Bronchial epithelial cell (primary cell): Measurements from ENCODE around the gene ZNF75A. TPM values are rescaled to one million over a fixed set of nuclear protein-coding genes. Genes with fewer than 3 reads are reported as not detected.

ENCODE experiments used
- DNase-seq: peaks from one replicate; pipeline ENCODE4 v3.0.0-alpha.2; 2010; ENCODE audit warnings: low read depth
- FAIRE-seq: peaks from 2 replicates; lab custom pipeline; 2011; peaks lifted over from hg19 to GRCh38; lab: Jason Lieb, UNC
- H3K27me3 ChIP-seq: 2 replicates; pipeline ENCODE4 v1.5.1; 2011; ENCODE audit warnings: low read length; ENCODE audit not compliant: control insufficient read depth, insufficient read depth
- H3K36me3 ChIP-seq: 2 replicates; pipeline ENCODE4 v1.5.1; 2011; ENCODE audit warnings: low read length; ENCODE audit not compliant: control insufficient read depth, insufficient read depth
- H3K4me3 ChIP-seq: 2 replicates; pipeline ENCODE4 v1.5.1; 2011; ENCODE audit warnings: mild to moderate bottlenecking, low read depth, low read length, control low read depth
- CTCF ChIP-seq: IDR thresholded peaks from 2 replicates; pipeline ENCODE4 v1.5.1; 2011; ENCODE audit warnings: mild to moderate bottlenecking, moderate library complexity, low read length, control low read depth, inconsistent platforms; ENCODE audit not compliant: insufficient read depth, severe bottlenecking
- total RNA-seq: library from RNA; depleted of rRNA; stranded (reverse); fragments of >200 nt; gene quantifications from 2 replicates; pipeline ENCODE4 v1.2.1, GENCODE V29; 2014

Gene ZNF75A
- total RNA-seq, 1 donor from 2014 or later, result 22.9 TPM

DNA sequence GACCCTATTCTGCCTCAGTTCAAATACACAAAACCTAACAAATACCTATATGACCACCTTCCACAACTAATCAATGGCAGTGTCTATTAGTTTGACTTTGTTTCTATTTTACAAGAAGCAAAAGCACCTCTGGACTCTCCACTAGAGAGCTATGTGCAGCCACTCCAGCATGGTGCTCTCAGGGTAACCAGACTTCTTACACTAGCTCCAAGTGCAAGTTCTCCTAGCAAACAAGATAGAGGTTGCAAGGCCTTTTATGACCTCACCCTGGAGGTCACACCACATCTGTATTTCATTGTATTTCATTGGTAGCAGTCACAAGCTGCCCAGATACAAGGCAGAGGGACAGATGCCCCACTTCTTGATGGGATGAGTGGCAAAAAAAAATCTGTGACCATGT, 30.4 kb upstream of the ZNF75A start:
- Histone ChIP-seq H3K36me3 (no peaks in the 10 kb centered on the region), H3K4me3 (no peak overlapping the region)
- peak; percentile 52 for FAIRE-seq

DNA sequence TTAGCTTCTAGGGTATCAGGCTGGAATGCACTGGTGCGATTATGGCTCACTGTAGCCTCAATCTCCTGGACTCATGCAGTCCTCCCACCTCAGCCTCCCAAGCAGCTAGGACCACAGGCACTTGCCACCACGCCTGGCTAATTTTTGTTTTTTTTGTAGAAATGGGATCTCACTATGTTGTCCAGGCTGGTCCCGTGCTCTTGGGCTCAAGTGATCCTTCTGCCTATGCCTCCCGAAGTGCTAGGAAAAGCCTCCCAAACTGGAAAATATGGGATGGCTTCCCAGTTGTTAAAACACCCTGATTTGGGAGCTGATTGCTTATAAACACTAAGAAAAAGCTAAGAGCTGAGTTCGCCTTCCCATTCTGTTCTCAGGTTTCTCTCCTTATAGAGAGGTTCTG, 28.6 kb upstream of the ZNF75A start:
- Histone ChIP-seq H3K27me3 (no peaks in the 10 kb centered on the region), H3K4me3 (no peak overlapping the region), H3K36me3 (no peaks in the 10 kb centered on the region)
- no peak for TF ChIP-seq CTCF
- DNase-seq, result no peak
- no peak for FAIRE-seq

More for the DNA sequence above, 30.4 kb upstream of the ZNF75A start:
- no peak for TF ChIP-seq CTCF
- no peaks in the 10 kb centered on the region for H3K27me3 ChIP-seq
- no peak for DNase-seq

GRCh38 chr16:3281222-3281820, 24.0 kb upstream of the ZNF75A start:
- Histone ChIP-seq H3K36me3 (peaks cover 4% of the 10 kb centered on the region), H3K27me3 (no peaks in the 10 kb centered on the region), H3K4me3 (no peak overlapping the region)
- TF ChIP-seq CTCF, result no peak
- FAIRE-seq, result no peak
- DNase-seq, result no peak

DNA sequence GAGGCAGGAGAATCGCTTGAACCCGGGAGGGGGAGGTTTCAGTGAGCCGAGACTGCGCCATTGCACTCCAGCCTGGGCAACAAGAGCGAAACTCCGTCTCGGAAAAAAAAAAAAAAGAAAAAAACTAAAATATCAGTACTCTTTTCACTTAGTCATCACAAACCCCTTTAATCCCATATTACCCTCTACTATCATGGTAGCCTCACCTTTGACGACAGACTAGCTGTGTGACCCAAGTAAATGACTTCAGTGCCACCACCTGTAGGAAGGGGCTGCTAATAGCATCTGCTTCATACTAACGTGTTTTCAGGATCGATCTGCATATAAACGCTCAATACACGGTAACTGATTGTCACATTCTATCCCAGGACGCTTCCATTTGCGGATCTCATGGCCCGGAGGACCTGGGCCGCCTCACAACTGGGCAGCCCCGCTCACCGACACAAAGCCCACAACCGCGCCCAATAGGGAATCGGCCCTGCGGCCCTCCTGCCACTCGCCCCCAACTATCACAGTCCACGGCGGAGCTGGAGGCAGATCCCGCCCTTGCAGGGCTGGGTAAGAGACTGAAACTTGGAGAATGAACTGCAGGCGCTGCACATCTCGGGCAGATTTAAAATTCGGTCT, 23.1 kb upstream of the ZNF75A start:
- DNase-seq, result no peak
- no peak for TF ChIP-seq CTCF
- FAIRE-seq, result no peak
- H3K4me3 ChIP-seq, result peak overlapping the region; percentile 69
- no peaks in the 10 kb centered on the region for H3K27me3 ChIP-seq
- H3K36me3 ChIP-seq, result peaks cover 4% of the 10 kb centered on the region

- Histone ChIP-seq H3K27me3 (no peaks in the 10 kb centered on the region), H3K4me3 (peak within 1 kb of the TSS; percentile 69), H3K36me3 (peaks cover 4% of the 10 kb centered on the region)
- DNase-seq (peak; percentile 91), FAIRE-seq (no peak)
- TF ChIP-seq CTCF, result no peak
These were observed 22.4 kb upstream of the ZNF75A start, which contains the start of gene ZNF263 for GRCh38 chr16:3282730-3283542. ZNF263 (plus strand) TSS chr16:3283491; CDS start chr16:3283819, 328 bp downstream.
